Neural cell (in vitro differentiated cells): ENCODE data around the gene ABHD2. TPM values are rescaled to one million over a fixed set of nuclear protein-coding genes. Genes with fewer than 3 reads are reported as not detected.

Experiments used
- H2AFZ ChIP-seq: fragments of 200-600, 300-800 bp; sonication (generic), shearing (Covaris generic); 2 replicates; pipeline ENCODE4 v1.6.0; 2014; ENCODE audit warnings: low read depth, mild to moderate bottlenecking, antibody characterized with exemption, low read length, moderate library complexity
- H3F3A ChIP-seq: fragments of 200-600 bp; shearing (Covaris generic); 2 replicates; pipeline ENCODE4 v1.6.1; 2016; ENCODE audit warnings: mild to moderate bottlenecking, moderate library complexity, mixed read lengths, antibody characterized with exemption, low read length; ENCODE audit not compliant: insufficient read depth, poor library complexity, severe bottlenecking
- H3K27ac ChIP-seq: fragments of 200-600, 300-800 bp; sonication (generic), shearing (Covaris generic); 2 replicates; pipeline ENCODE4 v1.5.1; 2014; ENCODE audit warnings: mild to moderate bottlenecking, low read length, moderate library complexity
- H3K27me3 ChIP-seq: fragments of 300-800, 200-600 bp; sonication (generic), shearing (Covaris generic); 2 replicates; pipeline ENCODE4 v1.6.0; 2014; ENCODE audit warnings: mild to moderate bottlenecking, low read depth, low read length, moderate library complexity; ENCODE audit not compliant: insufficient read depth
- H3K36me3 ChIP-seq: fragments of 300-800, 200-600 bp; sonication (generic), shearing (Covaris generic); 2 replicates; pipeline ENCODE4 v1.5.1; 2014; ENCODE audit warnings: mild to moderate bottlenecking, antibody characterized with exemption, low read length, moderate library complexity; ENCODE audit not compliant: insufficient read depth
- H3K4me2 ChIP-seq: fragments of 300-800, 200-600 bp; sonication (generic), shearing (Covaris generic); 2 replicates; pipeline ENCODE4 v1.6.0; 2014; ENCODE audit warnings: mild to moderate bottlenecking, low read length
- H3K4me3 ChIP-seq: fragments of 300-800, 200-600 bp; sonication (generic), shearing (Covaris generic); 2 replicates; pipeline ENCODE4 v1.5.1; 2014; ENCODE audit warnings: mild to moderate bottlenecking, low read length, moderate library complexity
- H3K79me2 ChIP-seq: fragments of 200-600 bp; shearing (Covaris generic); replicated peaks from 2 replicates; pipeline ENCODE4 v1.6.0; 2014; ENCODE audit warnings: mild to moderate bottlenecking, low read length, moderate library complexity; ENCODE audit not compliant: insufficient read depth
- H3K9ac ChIP-seq: fragments of 300-800, 200-600 bp; sonication (generic), shearing (Covaris generic); 2 replicates; pipeline ENCODE4 v1.6.1; 2016; ENCODE audit warnings: mild to moderate bottlenecking, low read length, mixed read lengths
- H3K9me2 ChIP-seq: fragments of 200-600 bp; shearing (Covaris generic); 2 replicates; pipeline ENCODE4 v1.6.1; 2016; ENCODE audit warnings: mild to moderate bottlenecking, low read length, mixed read lengths; ENCODE audit not compliant: insufficient read depth
- H3K9me3 ChIP-seq: fragments of 200-600, 300-800 bp; sonication (generic), shearing (Covaris generic); 2 replicates; pipeline ENCODE4 v1.6.1; 2016; ENCODE audit warnings: mild to moderate bottlenecking, mixed run types, low read length, moderate library complexity, mixed read lengths
- H4K20me1 ChIP-seq: fragments of 200-600 bp; shearing (Covaris generic); 2 replicates; pipeline ENCODE4 v1.6.1; 2016; ENCODE audit warnings: mild to moderate bottlenecking, mixed run types; ENCODE audit not compliant: insufficient read depth
- EP300 ChIP-seq: fragments of 450-650 bp; conservative IDR thresholded peaks from 2 replicates; pipeline ENCODE4 v1.6.1; 2014; ENCODE audit warnings: antibody characterized with exemption, mild to moderate bottlenecking, moderate library complexity; ENCODE audit not compliant: poor library complexity, severe bottlenecking
- EZH2 ChIP-seq: fragments of 200-600, 300-800 bp; shearing (Covaris generic), sonication (generic); IDR thresholded peaks from 2 replicates; pipeline ENCODE4 v1.6.1; 2014; ENCODE audit warnings: antibody characterized with exemption, low read length, borderline replicate concordance, mild to moderate bottlenecking; ENCODE audit not compliant: insufficient read depth, poor library complexity, severe bottlenecking
- MXI1 ChIP-seq: fragments of 450-650 bp; conservative IDR thresholded peaks from 2 replicates; pipeline ENCODE4 v1.6.1; 2014; ENCODE audit warnings: antibody characterized with exemption, mild to moderate bottlenecking; ENCODE audit not compliant: poor library complexity, severe bottlenecking
- RAD21 ChIP-seq: fragments of 450-650 bp; conservative IDR thresholded peaks from 2 replicates; pipeline ENCODE4 v1.6.1; 2014; ENCODE audit warnings: antibody characterized with exemption, mild to moderate bottlenecking, moderate library complexity
- SMC3 ChIP-seq: fragments of 450-650 bp; conservative IDR thresholded peaks from 2 replicates; pipeline ENCODE4 v1.6.1; 2014; ENCODE audit warnings: antibody characterized with exemption, mild to moderate bottlenecking, moderate library complexity; ENCODE audit not compliant: poor library complexity
- polyA plus RNA-seq: library from polyadenylated mRNA; depleted of rRNA; stranded (reverse); fragments of >200 nt; gene quantifications from 2 replicates; pipeline ENCODE4 v1.2.3, GENCODE V29; 2014
- TF ChIP-seq, protein P1 (sequence below): IDR thresholded peaks from 2 replicates; pipeline ENCODE4 v1.6.1; 2012; ENCODE audit warnings: borderline replicate concordance
- TF ChIP-seq, protein P2 (sequence below): fragments of 450-650 bp; IDR thresholded peaks from 2 replicates; pipeline ENCODE4 v1.5.1; 2014; ENCODE audit warnings: antibody characterized with exemption, mild to moderate bottlenecking, moderate library complexity; ENCODE audit not compliant: poor library complexity, severe bottlenecking

ABHD2 gene
- polyA plus RNA-seq, 1 donor from 2014 or later = 19.0 TPM

DNA sequence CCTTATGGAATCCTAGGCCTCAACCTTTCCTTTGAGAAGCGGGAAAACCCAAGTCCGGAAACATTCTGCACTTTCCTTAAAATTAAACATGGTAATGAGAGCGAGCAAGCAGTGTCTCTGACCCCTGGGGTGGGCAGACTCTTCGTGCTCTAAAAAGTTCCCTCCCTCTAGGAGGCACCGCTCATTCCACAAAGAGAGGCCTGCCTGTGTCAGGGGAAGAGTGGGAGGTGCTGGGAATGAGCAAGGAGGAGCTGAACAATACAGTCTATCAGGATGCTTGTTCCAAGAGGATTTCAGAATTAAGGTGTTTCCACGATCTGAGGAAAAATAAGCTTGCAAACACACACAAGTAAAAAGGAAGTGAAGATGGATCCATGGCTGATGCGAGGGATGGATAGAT, 139.2 kb downstream of the ABHD2 start:
- H3K79me2 ChIP-seq = no peaks in the 10 kb centered on the region
- H3F3A ChIP-seq = no peaks in the 10 kb centered on the region
- H3K27ac ChIP-seq = no peak overlapping the region
- no peaks in the 10 kb centered on the region for H3K9me2 ChIP-seq
- no peaks in the 10 kb centered on the region for H3K36me3 ChIP-seq
- H3K4me3 ChIP-seq = no peak overlapping the region
- no peak overlapping the region for H3K4me2 ChIP-seq
- no peak overlapping the region for H2AFZ ChIP-seq
- H4K20me1 ChIP-seq = no peaks in the 10 kb centered on the region
- no peaks in the 10 kb centered on the region for H3K27me3 ChIP-seq
- TF ChIP-seq, protein P1, sequence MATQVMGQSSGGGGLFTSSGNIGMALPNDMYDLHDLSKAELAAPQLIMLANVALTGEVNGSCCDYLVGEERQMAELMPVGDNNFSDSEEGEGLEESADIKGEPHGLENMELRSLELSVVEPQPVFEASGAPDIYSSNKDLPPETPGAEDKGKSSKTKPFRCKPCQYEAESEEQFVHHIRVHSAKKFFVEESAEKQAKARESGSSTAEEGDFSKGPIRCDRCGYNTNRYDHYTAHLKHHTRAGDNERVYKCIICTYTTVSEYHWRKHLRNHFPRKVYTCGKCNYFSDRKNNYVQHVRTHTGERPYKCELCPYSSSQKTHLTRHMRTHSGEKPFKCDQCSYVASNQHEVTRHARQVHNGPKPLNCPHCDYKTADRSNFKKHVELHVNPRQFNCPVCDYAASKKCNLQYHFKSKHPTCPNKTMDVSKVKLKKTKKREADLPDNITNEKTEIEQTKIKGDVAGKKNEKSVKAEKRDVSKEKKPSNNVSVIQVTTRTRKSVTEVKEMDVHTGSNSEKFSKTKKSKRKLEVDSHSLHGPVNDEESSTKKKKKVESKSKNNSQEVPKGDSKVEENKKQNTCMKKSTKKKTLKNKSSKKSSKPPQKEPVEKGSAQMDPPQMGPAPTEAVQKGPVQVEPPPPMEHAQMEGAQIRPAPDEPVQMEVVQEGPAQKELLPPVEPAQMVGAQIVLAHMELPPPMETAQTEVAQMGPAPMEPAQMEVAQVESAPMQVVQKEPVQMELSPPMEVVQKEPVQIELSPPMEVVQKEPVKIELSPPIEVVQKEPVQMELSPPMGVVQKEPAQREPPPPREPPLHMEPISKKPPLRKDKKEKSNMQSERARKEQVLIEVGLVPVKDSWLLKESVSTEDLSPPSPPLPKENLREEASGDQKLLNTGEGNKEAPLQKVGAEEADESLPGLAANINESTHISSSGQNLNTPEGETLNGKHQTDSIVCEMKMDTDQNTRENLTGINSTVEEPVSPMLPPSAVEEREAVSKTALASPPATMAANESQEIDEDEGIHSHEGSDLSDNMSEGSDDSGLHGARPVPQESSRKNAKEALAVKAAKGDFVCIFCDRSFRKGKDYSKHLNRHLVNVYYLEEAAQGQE = no peak
- TF ChIP-seq EZH2 = no peak
- no peak for TF ChIP-seq RAD21
- TF ChIP-seq EP300 = no peak
- no peak for TF ChIP-seq SMC3
- TF ChIP-seq, protein P2, sequence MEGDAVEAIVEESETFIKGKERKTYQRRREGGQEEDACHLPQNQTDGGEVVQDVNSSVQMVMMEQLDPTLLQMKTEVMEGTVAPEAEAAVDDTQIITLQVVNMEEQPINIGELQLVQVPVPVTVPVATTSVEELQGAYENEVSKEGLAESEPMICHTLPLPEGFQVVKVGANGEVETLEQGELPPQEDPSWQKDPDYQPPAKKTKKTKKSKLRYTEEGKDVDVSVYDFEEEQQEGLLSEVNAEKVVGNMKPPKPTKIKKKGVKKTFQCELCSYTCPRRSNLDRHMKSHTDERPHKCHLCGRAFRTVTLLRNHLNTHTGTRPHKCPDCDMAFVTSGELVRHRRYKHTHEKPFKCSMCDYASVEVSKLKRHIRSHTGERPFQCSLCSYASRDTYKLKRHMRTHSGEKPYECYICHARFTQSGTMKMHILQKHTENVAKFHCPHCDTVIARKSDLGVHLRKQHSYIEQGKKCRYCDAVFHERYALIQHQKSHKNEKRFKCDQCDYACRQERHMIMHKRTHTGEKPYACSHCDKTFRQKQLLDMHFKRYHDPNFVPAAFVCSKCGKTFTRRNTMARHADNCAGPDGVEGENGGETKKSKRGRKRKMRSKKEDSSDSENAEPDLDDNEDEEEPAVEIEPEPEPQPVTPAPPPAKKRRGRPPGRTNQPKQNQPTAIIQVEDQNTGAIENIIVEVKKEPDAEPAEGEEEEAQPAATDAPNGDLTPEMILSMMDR = no peak
- H3K9ac ChIP-seq = no peak overlapping the region
- no peaks in the 10 kb centered on the region for H3K9me3 ChIP-seq

DNA sequence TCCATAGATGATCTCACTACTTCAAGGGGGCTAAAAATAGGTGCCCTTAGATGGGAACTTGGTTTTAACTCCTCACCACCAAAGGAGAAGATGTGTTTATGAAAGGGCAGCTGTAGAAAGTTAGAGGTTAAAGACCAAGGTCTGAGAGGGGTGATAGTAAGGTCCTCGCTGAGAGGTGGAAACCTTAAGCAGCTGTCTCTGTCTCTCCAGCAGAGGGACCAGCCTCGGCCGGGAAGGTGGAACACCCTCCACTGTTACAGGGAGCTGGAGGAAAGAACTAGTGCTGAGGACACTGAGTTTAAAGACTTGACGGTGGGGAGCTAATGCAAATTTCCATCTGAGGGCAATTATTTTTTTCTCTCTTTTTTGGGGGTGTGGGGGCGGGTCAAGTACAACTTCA, 142.0 kb downstream of the ABHD2 start:
- no peaks in the 10 kb centered on the region for H3K79me2 ChIP-seq
- no peaks in the 10 kb centered on the region for H3F3A ChIP-seq
- H2AFZ ChIP-seq = no peak overlapping the region
- no peak overlapping the region for H3K9ac ChIP-seq
- H4K20me1 ChIP-seq = no peaks in the 10 kb centered on the region
- no peaks in the 10 kb centered on the region for H3K36me3 ChIP-seq
- H3K9me2 ChIP-seq = no peaks in the 10 kb centered on the region
- no peaks in the 10 kb centered on the region for H3K9me3 ChIP-seq
- H3K4me2 ChIP-seq = no peak overlapping the region
- H3K27ac ChIP-seq = no peak overlapping the region
- no peak overlapping the region for H3K4me3 ChIP-seq
- H3K27me3 ChIP-seq = no peaks in the 10 kb centered on the region
- TF ChIP-seq EZH2 (no peak), MXI1 (no peak), SMC3 (no peak), EP300 (no peak)
- TF ChIP-seq, protein P1 = no peak
